ENCODE results near the gene DPYD. TPM values are rescaled to one million over a fixed set of nuclear protein-coding genes. Genes with fewer than 3 reads are reported as not detected.

Gene DPYD
- polyA plus RNA-seq, 1 of the 3 experiments (the other 2 are of a cell fraction), result 23.0 TPM

GRCh38 chr1:97145321-97145956 is 775.4 kb downstream of the DPYD start (continued):
- peak; percentile 53; the same call in 1 of the 2 replicates for TF ChIP-seq USF1 (IDR thresholded peaks at IDR 0.05; ENCODE audit: borderline replicate concordance, low read depth)
- TF ChIP-seq EP300 (IDR thresholded peaks at IDR 0.05; ENCODE audit: borderline replicate concordance in 1 of 2, low read depth in 1 of 2, low read length in 1 of 2), result peak in 1 of 2 experiments; percentile 70; a peak in 2 of 4 replicates
- TF ChIP-seq YY1 (IDR thresholded peaks at IDR 0.05; ENCODE audit: low read depth), result no peak
- TF ChIP-seq RFX5 (IDR thresholded peaks at IDR 0.05; ENCODE audit: low read length), result no peak
- TF ChIP-seq NRF1 (IDR thresholded peaks at IDR 0.05; ENCODE audit: low read depth, low read length), result no peak
- no peak for TF ChIP-seq CTCF (IDR thresholded peaks at IDR 0.05)
- TF ChIP-seq SIN3A (IDR thresholded peaks at IDR 0.05; ENCODE audit: borderline replicate concordance, low read depth, low read length), result 0 out of 2 replicates have a peak, but pooled peaks have one; percentile 19

- no peaks in the 10 kb centered on the region for H3K9me3 ChIP-seq
- peaks cover 28% of the 10 kb centered on the region for H3F3A ChIP-seq (replicated peaks; ENCODE audit: insufficient read depth)
- H3K27ac ChIP-seq (ENCODE audit: low read depth in 2 of 2, low read length in 1 of 2), result peak overlapping the region; percentile 76 to 78
- H3K36me3 ChIP-seq (replicated peaks in 1 of 2; ENCODE audit: control insufficient read depth in 1 of 2, insufficient read depth in 2 of 2, low read length in 1 of 2), result peaks cover 0 to 5% of the 10 kb centered on the region in 2 experiments
- H3K79me2 ChIP-seq (ENCODE audit: insufficient read depth), result no peaks in the 10 kb centered on the region
- no peaks in the 10 kb centered on the region for H3K27me3 ChIP-seq (ENCODE audit: insufficient read depth)
- H3K4me1 ChIP-seq (ENCODE audit: control insufficient read depth in 1 of 2, insufficient read depth in 2 of 2, low read depth in 1 of 2, low read length in 1 of 2), result peaks cover 18 to 25% of the 10 kb centered on the region in 2 experiments; a peak in 3 of 4 replicates
- POLR2A ChIA-PET, result no interaction called here
- no peak overlapping the region for H2AFZ ChIP-seq (ENCODE audit: low read depth)
- CTCF ChIA-PET, result interaction anchor here (0.6 to 1.3 kb wide), 2 partner anchors 14 to 21 kb away, joined by 3 to 4 read pairs; no protein-coding TSS in a partner anchor
- no peaks in the 10 kb centered on the region for H4K20me1 ChIP-seq (ENCODE audit: insufficient read depth)
- H3K9me2 ChIP-seq, result no peaks in the 10 kb centered on the region
- H3K4me2 ChIP-seq, result peak overlapping the region; percentile 45
- H3K9ac ChIP-seq, result peak overlapping the region; percentile 7; the same call in 1 of the 2 replicates
- no peak for DNase-seq
- no peak overlapping the region for H3K4me3 ChIP-seq (ENCODE audit: low read depth in 2 of 2, low read length in 1 of 2)
- TF ChIP-seq RXRA (IDR thresholded peaks at IDR 0.05; ENCODE audit: borderline replicate concordance, low read depth) (peak; percentile 49; the same call in 1 of the 2 replicates), MEF2A (IDR thresholded peaks at IDR 0.05; ENCODE audit: borderline replicate concordance, low read depth) (0 out of 2 replicates have a peak, but pooled peaks have one; percentile 10), RAD21 (IDR thresholded peaks at IDR 0.05; ENCODE audit: low read length) (no peak), FOSL2 (IDR thresholded peaks at IDR 0.05; ENCODE audit: borderline replicate concordance, low read depth) (peak; percentile 80; the same call in 1 of the 2 replicates), TEAD4 (IDR thresholded peaks at IDR 0.05; ENCODE audit: borderline replicate concordance, insufficient read depth) (peak; percentile 47; the same call in 1 of the 2 replicates), EP300 (IDR thresholded peaks at IDR 0.05; ENCODE audit: borderline replicate concordance in 1 of 2, low read depth in 1 of 2, low read length in 1 of 2) (peak in 1 of 2 experiments; percentile 50; a peak in 1 of 4 replicates), RFX5 (IDR thresholded peaks at IDR 0.05; ENCODE audit: low read length) (no peak), RCOR1 (IDR thresholded peaks at IDR 0.05; ENCODE audit: low read length) (no peak), NFIC (IDR thresholded peaks at IDR 0.05; ENCODE audit: borderline replicate concordance) (peak; percentile 46; the same call in 1 of the 2 replicates), USF1 (IDR thresholded peaks at IDR 0.05; ENCODE audit: borderline replicate concordance, low read depth) (peak; percentile 69), REST (IDR thresholded peaks at IDR 0.05; ENCODE audit: low read depth, low read length) (no peak), FOXM1 (IDR thresholded peaks at IDR 0.05; ENCODE audit: low read depth) (no peak), POLR2AphosphoS5 (IDR thresholded peaks at IDR 0.05; ENCODE audit: low read depth, low read length) (peak; percentile 38; the same call in 1 of the 2 replicates), MXI1 (IDR thresholded peaks at IDR 0.05; ENCODE audit: low read depth, low read length) (no peak), YY1 (IDR thresholded peaks at IDR 0.05; ENCODE audit: low read depth) (no peak), EZH2phosphoT487 (IDR thresholded peaks at IDR 0.05; ENCODE audit: borderline replicate concordance, low read depth) (no peak), ZBTB33 (IDR thresholded peaks at IDR 0.05; ENCODE audit: borderline replicate concordance, low read depth) (no peak), ELF1 (IDR thresholded peaks at IDR 0.05) (no peak)
Observed at GRCh38 chr1:97144527-97144926, 776.3 kb downstream of the DPYD start.
